HEK293 (cell line): ENCODE measurements around the gene SLC44A5.

Experiments
- CTCF ChIA-PET: fragments of 350-600 bp; formaldehyde crosslinking; extraction: SDS; loops from one replicate; lab custom pipeline; 2021; ENCODE audit warnings: antibody characterized with exemption; lab: Yijun Ruan, JAX
- POLR2A ChIA-PET: fragments of 300-600 bp; formaldehyde crosslinking; extraction: SDS; loops from one replicate; lab custom pipeline; 2020; ENCODE audit warnings: antibody characterized with exemption, inconsistent platforms; lab: Yijun Ruan, JAX
- H3K27ac ChIP-seq: fragments of 200-500 bp; sonication (Bioruptor generic); 2 replicates; pipeline ENCODE4 v1.5.1; 2014; ENCODE audit warnings: low read depth, low read length, control low read depth, inconsistent platforms; ENCODE audit errors: extremely low read depth
- H3K36me3 ChIP-seq, 2 experiments: fragments of 200-500 bp in 1 of 2; sonication (Bioruptor generic) in 1 of 2; 1 replicate in 1 of 2; 2 replicates in 1 of 2; pipeline ENCODE4 v1.5.1; 2014 to 2017; ENCODE audit warnings: inconsistent platforms in 2 of 2, low read length in 2 of 2; ENCODE audit not compliant: control insufficient read depth in 2 of 2, insufficient read depth in 1 of 2
- H3K4me1 ChIP-seq: fragments of 200-500 bp; sonication (Bioruptor generic); 2 replicates; pipeline ENCODE4 v1.5.1; 2014; ENCODE audit warnings: mild to moderate bottlenecking, low read length, inconsistent platforms; ENCODE audit not compliant: control insufficient read depth, insufficient read depth
- H3K4me3 ChIP-seq: 2 replicates; pipeline ENCODE4 v1.5.1; 2011; ENCODE audit warnings: low read depth, mild to moderate bottlenecking, control low read depth, low read length, moderate library complexity
- H3K9me3 ChIP-seq: fragments of 200-500 bp; sonication (Bioruptor generic); 2 replicates; pipeline ENCODE4 v1.5.1; 2014; ENCODE audit warnings: low read depth, low read length, inconsistent platforms; ENCODE audit not compliant: control insufficient read depth, insufficient read depth
- GFI1B ChIP-seq: fragments of 450-650 bp; formaldehyde crosslinking; IDR thresholded peaks from 2 replicates; pipeline ENCODE4 v1.5.1; 2016; ENCODE audit warnings: missing biosample characterization, missing genetic modification characterization
- PRDM1 ChIP-seq: fragments of 450-650 bp; formaldehyde crosslinking; IDR thresholded peaks from 2 replicates; pipeline ENCODE4; 2016; ENCODE audit warnings: missing biosample characterization, missing genetic modification characterization
- ZBTB17 ChIP-seq: fragments of 450-650 bp; formaldehyde crosslinking; IDR thresholded peaks from 2 replicates; pipeline ENCODE4 v1.5.1; 2016; ENCODE audit warnings: missing biosample characterization, missing genetic modification characterization
- ZBTB48 ChIP-seq: fragments of 450-650 bp; formaldehyde crosslinking; IDR thresholded peaks from 2 replicates; pipeline ENCODE4 v1.5.1; 2016; ENCODE audit warnings: missing biosample characterization, missing genetic modification characterization
- ZEB2 ChIP-seq: fragments of 450-650 bp; formaldehyde crosslinking; IDR thresholded peaks from 2 replicates; pipeline ENCODE4 v1.5.1; 2016; ENCODE audit warnings: missing biosample characterization, missing genetic modification characterization
- ZIC2 ChIP-seq: fragments of 450-650 bp; formaldehyde crosslinking; IDR thresholded peaks from 2 replicates; pipeline ENCODE4 v1.5.1; 2016; ENCODE audit warnings: missing biosample characterization, missing genetic modification characterization
- ZNF184 ChIP-seq: fragments of 450-650 bp; IDR thresholded peaks from 2 replicates; pipeline ENCODE4 v1.5.1; 2018; ENCODE audit warnings: missing biosample characterization, mild to moderate bottlenecking, missing genetic modification characterization
- ZNF214 ChIP-seq: fragments of 450-650 bp; formaldehyde crosslinking; IDR thresholded peaks from 2 replicates; pipeline ENCODE4 v1.5.1; 2017; ENCODE audit warnings: missing biosample characterization, mild to moderate bottlenecking, missing genetic modification characterization, borderline replicate concordance
- ZNF223 ChIP-seq: fragments of 450-650 bp; formaldehyde crosslinking; IDR thresholded peaks from 2 replicates; pipeline ENCODE4 v1.5.1; 2016; ENCODE audit warnings: missing biosample characterization, missing genetic modification characterization
- ZNF24 ChIP-seq: fragments of 450-650 bp; formaldehyde crosslinking; IDR thresholded peaks from 2 replicates; pipeline ENCODE4 v1.5.1; 2016; ENCODE audit warnings: missing biosample characterization, missing genetic modification characterization
- ZNF311 ChIP-seq: fragments of 450-650 bp; formaldehyde crosslinking; IDR thresholded peaks from 2 replicates; pipeline ENCODE4 v1.5.1; 2017; ENCODE audit warnings: missing biosample characterization, missing genetic modification characterization, borderline replicate concordance
- ZNF394 ChIP-seq: fragments of 450-650 bp; formaldehyde crosslinking; IDR thresholded peaks from 2 replicates; pipeline ENCODE4 v1.5.1; 2016; ENCODE audit warnings: missing biosample characterization, missing genetic modification characterization, mild to moderate bottlenecking, moderate library complexity, borderline replicate concordance
- ZNF404 ChIP-seq: fragments of 450-650 bp; formaldehyde crosslinking; IDR thresholded peaks from 2 replicates; pipeline ENCODE4 v1.5.1; 2017; ENCODE audit warnings: missing biosample characterization, missing genetic modification characterization
- ZNF426 ChIP-seq: fragments of 450-650 bp; formaldehyde crosslinking; IDR thresholded peaks from 2 replicates; pipeline ENCODE4 v1.5.1; 2017; ENCODE audit warnings: missing biosample characterization, missing genetic modification characterization, mild to moderate bottlenecking, inconsistent platforms, moderate library complexity
- ZNF548 ChIP-seq: fragments of 450-650 bp; formaldehyde crosslinking; IDR thresholded peaks from 2 replicates; pipeline ENCODE4 v1.5.1; 2016; ENCODE audit warnings: missing biosample characterization, missing genetic modification characterization
- ZNF555 ChIP-seq: fragments of 450-650 bp; formaldehyde crosslinking; conservative IDR thresholded peaks from 2 replicates; pipeline ENCODE4 v1.5.1; 2017; ENCODE audit warnings: missing biosample characterization, mild to moderate bottlenecking, missing genetic modification characterization, inconsistent platforms
- ZNF596 ChIP-seq: fragments of 450-650 bp; IDR thresholded peaks from 2 replicates; pipeline ENCODE4 v1.5.0; 2018; ENCODE audit warnings: missing biosample characterization, mild to moderate bottlenecking, missing genetic modification characterization, moderate library complexity
- ZNF600 ChIP-seq: fragments of 450-650 bp; formaldehyde crosslinking; IDR thresholded peaks from 2 replicates; pipeline ENCODE4 v1.5.1; 2016; ENCODE audit warnings: missing biosample characterization, missing genetic modification characterization
- ZNF626 ChIP-seq: fragments of 450-650 bp; sonication (Bioruptor Pico); formaldehyde crosslinking; IDR thresholded peaks from 2 replicates; pipeline ENCODE4 v1.5.1; 2018; ENCODE audit warnings: missing biosample characterization, missing genetic modification characterization, inconsistent platforms
- ZNF664 ChIP-seq: fragments of 450-650 bp; formaldehyde crosslinking; IDR thresholded peaks from 2 replicates; pipeline ENCODE4 v1.5.1; 2016; ENCODE audit warnings: missing biosample characterization, missing genetic modification characterization
- ZNF747 ChIP-seq: fragments of 450-650 bp; formaldehyde crosslinking; IDR thresholded peaks from 2 replicates; pipeline ENCODE4 v1.5.1; 2016; ENCODE audit warnings: missing biosample characterization, missing genetic modification characterization
- TF ChIP-seq, protein P1 (sequence below): fragments of 450-650 bp; formaldehyde crosslinking; IDR thresholded peaks from 2 replicates; pipeline ENCODE4 v1.5.1; 2016; ENCODE audit warnings: missing biosample characterization, missing genetic modification characterization
- TF ChIP-seq, protein P2 (sequence below): fragments of 450-650 bp; formaldehyde crosslinking; IDR thresholded peaks from 2 replicates; pipeline ENCODE4 v1.5.1; 2016; ENCODE audit warnings: missing biosample characterization, missing genetic modification characterization
- TF ChIP-seq, protein P3 (sequence below): fragments of 450-650 bp; formaldehyde crosslinking; IDR thresholded peaks from 2 replicates; pipeline ENCODE4 v1.5.1; 2016; ENCODE audit warnings: missing biosample characterization, missing genetic modification characterization
- TF ChIP-seq, protein P4 (sequence below): fragments of 450-650 bp; IDR thresholded peaks from 2 replicates; pipeline ENCODE4 v1.5.1; 2018; ENCODE audit warnings: missing biosample characterization, missing genetic modification characterization

SLC44A5 gene

DNA sequence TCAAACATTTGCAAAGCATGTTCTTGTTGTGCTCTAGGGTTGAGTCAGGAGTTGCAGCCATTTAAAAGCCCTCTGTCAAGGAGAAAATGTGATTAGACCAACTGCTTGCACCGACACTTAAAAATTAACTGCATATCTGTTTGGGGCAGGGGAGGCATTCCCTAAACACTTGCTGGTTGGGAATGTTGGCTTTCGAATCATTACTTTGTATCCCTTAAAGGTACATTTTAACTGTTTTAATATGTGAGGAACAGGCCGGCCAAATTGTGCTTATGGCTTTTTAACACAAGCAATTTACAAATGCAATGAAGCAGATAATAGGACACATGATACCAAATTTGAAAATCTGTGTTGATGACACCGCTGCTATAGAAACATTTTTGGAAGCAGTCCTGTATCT lies 317.6 kb downstream of the SLC44A5 start:
- ChIA-PET CTCF (no interaction called here), POLR2A (no interaction called here)
- Histone ChIP-seq H3K36me3 (peaks cover 0 to 3% of the 10 kb centered on the region in 2 experiments; a peak in 1 of 3 replicates), H3K27ac (no peak overlapping the region), H3K9me3 (no peaks in the 10 kb centered on the region), H3K4me3 (no peak overlapping the region)
- TF ChIP-seq GFI1B (tag by site-specific recombination) = no peak
- no peak for TF ChIP-seq ZNF747
- no peak for TF ChIP-seq ZNF394 (tag by site-specific recombination)
- no peak for TF ChIP-seq PRDM1
- no peak for TF ChIP-seq ZBTB17 (tag by site-specific recombination)
- no peak for TF ChIP-seq ZNF184 (tag by site-specific recombination)
- TF ChIP-seq ZBTB48 (tag by site-specific recombination) = no peak
- no peak for TF ChIP-seq ZNF214
- no peak for TF ChIP-seq ZNF404 (tag by site-specific recombination)
- TF ChIP-seq, protein P1, sequence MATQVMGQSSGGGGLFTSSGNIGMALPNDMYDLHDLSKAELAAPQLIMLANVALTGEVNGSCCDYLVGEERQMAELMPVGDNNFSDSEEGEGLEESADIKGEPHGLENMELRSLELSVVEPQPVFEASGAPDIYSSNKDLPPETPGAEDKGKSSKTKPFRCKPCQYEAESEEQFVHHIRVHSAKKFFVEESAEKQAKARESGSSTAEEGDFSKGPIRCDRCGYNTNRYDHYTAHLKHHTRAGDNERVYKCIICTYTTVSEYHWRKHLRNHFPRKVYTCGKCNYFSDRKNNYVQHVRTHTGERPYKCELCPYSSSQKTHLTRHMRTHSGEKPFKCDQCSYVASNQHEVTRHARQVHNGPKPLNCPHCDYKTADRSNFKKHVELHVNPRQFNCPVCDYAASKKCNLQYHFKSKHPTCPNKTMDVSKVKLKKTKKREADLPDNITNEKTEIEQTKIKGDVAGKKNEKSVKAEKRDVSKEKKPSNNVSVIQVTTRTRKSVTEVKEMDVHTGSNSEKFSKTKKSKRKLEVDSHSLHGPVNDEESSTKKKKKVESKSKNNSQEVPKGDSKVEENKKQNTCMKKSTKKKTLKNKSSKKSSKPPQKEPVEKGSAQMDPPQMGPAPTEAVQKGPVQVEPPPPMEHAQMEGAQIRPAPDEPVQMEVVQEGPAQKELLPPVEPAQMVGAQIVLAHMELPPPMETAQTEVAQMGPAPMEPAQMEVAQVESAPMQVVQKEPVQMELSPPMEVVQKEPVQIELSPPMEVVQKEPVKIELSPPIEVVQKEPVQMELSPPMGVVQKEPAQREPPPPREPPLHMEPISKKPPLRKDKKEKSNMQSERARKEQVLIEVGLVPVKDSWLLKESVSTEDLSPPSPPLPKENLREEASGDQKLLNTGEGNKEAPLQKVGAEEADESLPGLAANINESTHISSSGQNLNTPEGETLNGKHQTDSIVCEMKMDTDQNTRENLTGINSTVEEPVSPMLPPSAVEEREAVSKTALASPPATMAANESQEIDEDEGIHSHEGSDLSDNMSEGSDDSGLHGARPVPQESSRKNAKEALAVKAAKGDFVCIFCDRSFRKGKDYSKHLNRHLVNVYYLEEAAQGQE (tag by site-specific recombination) = no peak
- no peak for TF ChIP-seq ZNF548 (tag by site-specific recombination)
- no peak for TF ChIP-seq ZNF596 (tag by site-specific recombination)
- no peak for TF ChIP-seq ZNF426 (tag by site-specific recombination)
- no peak for TF ChIP-seq ZIC2 (tag by site-specific recombination)
- TF ChIP-seq ZNF555 (tag by site-specific recombination) = no peak
- no peak for TF ChIP-seq ZNF664
- TF ChIP-seq, all 188 proteins: peak for 0
- peaks cover 4% of the 10 kb centered on the region for H3K4me1 ChIP-seq

DNA sequence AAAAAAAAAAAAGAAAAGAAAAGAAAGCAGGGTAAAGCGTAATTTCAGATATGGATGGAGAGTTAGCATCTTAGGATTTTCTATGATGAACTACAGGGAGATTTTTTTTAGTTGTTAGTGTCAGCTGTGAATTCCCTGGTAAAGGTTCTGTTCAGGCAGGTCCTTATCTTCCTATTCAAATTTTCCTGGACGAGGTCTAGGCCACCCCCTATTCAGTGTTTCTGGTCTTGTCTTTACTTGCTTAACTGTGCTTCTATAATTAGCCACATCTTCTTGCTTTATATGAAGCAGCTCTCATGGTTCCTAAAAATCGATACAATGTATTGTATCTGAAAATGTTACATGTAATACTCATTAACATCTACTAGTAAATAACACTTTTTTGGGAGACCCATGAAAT lies 318.9 kb downstream of the SLC44A5 start:
- ChIA-PET CTCF (no interaction called here), POLR2A (no interaction called here)
- peaks cover 4% of the 10 kb centered on the region for H3K4me1 ChIP-seq
- TF ChIP-seq ZNF626 (tag by site-specific recombination) (no peak), ZEB2 (no peak), ZNF311 (no peak), ZNF24 (tag by site-specific recombination) (no peak), ZNF223 (no peak), ZNF600 (no peak)
- TF ChIP-seq, protein P2, sequence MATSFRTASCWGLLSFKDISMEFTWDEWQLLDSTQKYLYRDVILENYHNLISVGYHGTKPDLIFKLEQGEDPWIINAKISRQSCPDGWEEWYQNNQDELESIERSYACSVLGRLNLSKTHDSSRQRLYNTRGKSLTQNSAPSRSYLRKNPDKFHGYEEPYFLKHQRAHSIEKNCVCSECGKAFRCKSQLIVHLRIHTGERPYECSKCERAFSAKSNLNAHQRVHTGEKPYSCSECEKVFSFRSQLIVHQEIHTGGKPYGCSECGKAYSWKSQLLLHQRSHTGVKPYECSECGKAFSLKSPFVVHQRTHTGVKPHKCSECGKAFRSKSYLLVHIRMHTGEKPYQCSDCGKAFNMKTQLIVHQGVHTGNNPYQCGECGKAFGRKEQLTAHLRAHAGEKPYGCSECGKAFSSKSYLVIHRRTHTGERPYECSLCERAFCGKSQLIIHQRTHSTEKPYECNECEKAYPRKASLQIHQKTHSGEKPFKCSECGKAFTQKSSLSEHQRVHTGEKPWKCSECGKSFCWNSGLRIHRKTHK = no peak
- TF ChIP-seq, protein P3, sequence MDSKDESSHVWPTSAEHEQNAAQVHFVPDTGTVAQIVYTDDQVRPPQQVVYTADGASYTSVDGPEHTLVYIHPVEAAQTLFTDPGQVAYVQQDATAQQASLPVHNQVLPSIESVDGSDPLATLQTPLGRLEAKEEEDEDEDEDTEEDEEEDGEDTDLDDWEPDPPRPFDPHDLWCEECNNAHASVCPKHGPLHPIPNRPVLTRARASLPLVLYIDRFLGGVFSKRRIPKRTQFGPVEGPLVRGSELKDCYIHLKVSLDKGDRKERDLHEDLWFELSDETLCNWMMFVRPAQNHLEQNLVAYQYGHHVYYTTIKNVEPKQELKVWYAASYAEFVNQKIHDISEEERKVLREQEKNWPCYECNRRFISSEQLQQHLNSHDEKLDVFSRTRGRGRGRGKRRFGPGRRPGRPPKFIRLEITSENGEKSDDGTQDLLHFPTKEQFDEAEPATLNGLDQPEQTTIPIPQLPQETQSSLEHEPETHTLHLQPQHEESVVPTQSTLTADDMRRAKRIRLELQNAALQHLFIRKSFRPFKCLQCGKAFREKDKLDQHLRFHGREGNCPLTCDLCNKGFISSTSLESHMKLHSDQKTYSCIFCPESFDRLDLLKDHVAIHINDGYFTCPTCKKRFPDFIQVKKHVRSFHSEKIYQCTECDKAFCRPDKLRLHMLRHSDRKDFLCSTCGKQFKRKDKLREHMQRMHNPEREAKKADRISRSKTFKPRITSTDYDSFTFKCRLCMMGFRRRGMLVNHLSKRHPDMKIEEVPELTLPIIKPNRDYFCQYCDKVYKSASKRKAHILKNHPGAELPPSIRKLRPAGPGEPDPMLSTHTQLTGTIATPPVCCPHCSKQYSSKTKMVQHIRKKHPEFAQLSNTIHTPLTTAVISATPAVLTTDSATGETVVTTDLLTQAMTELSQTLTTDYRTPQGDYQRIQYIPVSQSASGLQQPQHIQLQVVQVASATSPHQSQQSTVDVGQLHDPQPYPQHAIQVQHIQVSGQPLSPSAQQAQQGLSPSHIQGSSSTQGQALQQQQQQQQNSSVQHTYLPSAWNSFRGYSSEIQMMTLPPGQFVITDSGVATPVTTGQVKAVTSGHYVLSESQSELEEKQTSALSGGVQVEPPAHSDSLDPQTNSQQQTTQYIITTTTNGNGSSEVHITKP (tag by site-specific recombination) = no peak
- TF ChIP-seq, protein P4, sequence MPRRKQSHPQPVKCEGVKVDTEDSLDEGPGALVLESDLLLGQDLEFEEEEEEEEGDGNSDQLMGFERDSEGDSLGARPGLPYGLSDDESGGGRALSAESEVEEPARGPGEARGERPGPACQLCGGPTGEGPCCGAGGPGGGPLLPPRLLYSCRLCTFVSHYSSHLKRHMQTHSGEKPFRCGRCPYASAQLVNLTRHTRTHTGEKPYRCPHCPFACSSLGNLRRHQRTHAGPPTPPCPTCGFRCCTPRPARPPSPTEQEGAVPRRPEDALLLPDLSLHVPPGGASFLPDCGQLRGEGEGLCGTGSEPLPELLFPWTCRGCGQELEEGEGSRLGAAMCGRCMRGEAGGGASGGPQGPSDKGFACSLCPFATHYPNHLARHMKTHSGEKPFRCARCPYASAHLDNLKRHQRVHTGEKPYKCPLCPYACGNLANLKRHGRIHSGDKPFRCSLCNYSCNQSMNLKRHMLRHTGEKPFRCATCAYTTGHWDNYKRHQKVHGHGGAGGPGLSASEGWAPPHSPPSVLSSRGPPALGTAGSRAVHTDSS (tag by site-specific recombination) = no peak

More for the DNA sequence above, 318.9 kb downstream of the SLC44A5 start:
- no peaks in the 10 kb centered on the region for H3K9me3 ChIP-seq
- no peak overlapping the region for H3K4me3 ChIP-seq
- H3K27ac ChIP-seq = no peak overlapping the region
- H3K36me3 ChIP-seq = peaks cover 0 to 7% of the 10 kb centered on the region in 2 experiments; a peak in 1 of 3 replicates
